ENCODE data around the gene TM4SF4. TPM values are rescaled to one million over a fixed set of nuclear protein-coding genes. Genes with fewer than 3 reads are reported as not detected.
A peak's percentile ranks its signal among the peaks of the same experiment; 100 is the strongest.

TM4SF4 gene
- polyA plus RNA-seq, 12 donors, result 0.13 to 2.0 (median 0.40) TPM; not detected in 8

DNA sequence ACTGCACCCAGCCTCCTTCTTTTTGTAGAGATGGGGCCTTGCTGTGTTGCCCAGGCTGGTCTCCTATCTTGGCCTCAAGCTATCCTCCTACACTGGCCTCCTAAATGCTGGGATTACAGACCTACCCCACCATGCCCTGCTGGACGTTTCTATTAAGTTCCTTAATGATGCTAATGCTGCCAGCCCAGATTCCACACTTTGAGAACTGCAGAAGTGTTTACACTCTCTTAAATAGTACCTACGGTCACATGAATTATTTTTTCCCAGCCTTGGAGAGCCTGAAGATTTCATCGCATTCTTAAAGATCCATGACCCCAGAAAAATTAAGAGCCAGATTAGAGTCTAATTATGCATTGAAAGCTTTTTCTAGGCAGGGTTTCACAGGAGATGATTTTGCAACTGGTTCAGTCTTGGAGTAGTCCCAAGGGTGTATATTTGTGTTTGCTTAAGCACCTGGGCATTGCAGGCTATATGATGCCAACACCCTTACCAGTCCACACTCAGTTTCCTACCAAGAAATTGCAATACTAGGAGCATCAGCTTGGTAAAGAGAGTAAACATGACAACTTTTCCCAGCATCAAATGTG is 36.6 kb downstream of the TM4SF4 start:
- DNase-seq, result no peak

DNA sequence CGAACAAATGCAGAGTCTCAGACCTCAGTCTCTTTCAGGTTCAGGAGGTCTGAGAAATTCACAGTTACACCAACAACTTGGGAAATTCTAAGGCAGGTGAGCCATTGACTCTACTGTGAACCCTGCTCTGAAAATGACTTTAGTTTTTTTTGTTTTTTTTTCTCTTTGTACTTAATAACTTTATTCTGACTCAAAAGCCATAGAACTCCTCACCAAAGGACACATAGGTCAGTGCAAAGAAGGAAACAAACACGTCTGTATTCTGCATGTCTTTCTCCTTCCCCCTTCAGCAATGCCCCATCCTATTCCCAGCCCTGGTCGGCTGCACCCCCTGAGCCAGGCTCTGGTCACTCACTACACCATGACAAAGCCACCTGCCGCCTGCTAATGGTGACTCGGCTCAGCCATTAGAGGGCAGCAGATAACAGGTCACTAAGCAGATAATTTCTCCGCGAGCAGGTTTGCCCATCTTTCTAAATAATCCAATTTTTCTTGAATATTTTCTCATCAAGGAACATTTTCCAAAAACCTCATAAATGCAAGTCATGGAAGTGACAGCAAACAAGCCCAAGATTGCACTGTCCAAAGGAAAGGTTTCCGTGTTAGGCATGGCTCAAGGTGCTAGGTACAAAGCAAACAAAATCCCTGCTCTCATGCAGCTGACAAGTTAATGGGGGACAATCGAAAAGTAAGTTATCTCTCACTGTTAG is 37.7 kb downstream of the TM4SF4 start:
- peak; percentile 66 for DNase-seq

DNA sequence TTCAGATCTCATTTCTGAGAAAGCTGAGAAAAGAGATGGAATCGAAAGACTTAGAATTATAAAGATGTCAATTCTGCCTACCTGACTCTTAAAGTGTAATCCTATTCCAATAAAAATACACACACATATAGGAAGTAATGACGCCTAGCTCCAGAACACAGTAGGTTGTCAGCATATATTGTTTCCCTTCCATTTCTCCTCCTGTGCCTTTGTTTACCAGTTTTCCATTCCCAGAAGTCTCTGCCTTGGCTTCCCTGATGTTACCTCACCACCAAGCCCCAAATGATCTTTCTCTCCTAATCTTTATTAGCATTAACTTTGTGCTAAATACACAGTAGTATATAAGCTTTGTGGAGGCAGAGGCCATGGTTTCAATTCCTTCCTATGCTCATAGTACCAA is 40.0 kb downstream of the TM4SF4 start:
- DNase-seq, result no peak

DNA sequence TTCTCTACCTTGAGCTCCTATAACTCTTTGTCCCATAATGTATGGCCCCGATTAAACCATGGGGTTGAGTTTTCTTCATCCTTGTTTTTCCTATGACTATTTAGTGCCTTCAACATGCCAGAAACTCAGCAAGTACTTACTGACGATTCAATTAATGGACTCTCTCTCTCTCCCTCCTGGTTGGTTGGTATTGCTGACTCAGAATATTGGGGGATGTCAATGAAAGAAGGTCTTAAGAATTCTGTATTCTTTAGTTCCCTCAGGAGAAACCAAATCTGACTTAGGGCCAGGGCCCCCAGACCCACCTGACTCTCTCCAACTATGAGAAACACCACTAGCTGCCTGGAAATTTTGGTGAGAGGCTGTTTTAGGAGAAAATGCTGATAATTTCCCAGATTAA is 40.8 kb downstream of the TM4SF4 start:
- no peak for DNase-seq

DNA sequence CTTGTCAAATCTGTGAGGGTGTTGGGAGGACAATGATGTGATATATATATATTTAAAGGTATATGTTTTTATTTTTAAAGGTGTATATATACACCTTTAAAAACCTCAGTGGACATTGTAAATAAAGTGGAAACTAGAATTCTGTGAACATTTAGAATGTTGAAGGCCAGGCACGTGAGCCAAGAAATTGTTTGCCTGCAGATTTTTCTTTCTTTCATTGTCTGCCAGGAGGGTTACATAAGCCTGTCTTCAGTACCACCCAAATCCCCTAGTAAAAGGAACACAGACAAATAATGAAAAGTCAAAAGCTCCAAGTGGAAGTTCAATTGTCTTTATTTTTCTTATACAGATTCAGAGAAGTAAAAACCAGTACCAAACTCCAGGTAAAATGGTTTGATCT is 42.4 kb downstream of the TM4SF4 start:
- DNase-seq, result no peak

DNA sequence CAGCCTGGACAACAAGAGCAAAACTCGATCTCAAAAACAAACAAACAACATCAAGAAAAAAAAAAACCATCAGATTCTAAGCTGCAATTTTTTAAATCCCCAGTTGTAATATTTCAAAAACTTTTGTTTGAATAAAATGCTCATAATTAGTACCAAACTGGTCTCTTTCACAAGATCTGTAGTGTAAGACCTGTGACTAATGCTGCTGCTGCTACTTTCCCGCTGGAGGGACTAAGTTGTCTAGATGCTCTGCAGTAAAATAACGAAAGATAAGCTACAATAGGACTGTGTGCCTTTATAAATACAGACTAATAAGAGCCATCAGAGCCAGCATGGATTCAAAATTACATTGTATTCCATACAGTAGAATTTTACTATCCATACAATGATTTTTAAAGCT is 45.4 kb downstream of the TM4SF4 start:
- no peak for DNase-seq

DNA sequence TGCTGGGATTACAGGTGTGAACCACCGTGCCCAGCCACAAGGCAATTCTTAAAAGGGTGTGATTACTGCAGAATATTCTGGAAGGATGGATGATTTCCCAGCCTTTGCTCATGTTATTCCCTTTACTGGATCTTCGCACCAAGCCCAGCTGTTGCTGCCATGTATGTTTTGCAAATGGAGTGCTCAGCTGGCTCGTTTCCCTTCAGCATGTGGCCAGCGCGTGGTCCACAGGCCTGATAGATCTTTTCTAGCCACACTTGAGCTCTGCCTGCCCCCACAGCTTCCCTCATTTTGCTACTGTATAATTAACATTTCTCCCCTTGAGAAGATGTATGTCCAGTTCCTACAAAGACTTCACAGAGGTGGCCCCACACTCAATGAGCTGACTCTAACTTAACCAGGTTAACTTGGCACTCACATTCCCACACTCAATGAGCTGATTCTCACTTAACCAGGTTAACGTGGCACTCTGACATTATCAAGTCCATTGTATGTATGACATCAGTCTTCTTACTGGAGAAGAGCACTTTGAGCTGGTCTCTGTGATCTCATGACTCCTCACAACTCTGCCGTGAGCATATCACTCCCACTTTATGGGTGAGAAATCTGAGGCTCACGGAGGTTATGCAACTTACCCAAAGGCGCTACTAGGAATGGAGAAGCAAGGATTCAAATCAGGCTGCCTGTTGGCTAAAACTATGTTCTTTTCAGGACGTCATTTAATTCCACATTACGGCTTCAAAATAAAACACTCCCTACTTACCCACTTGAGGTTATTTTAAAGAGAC is 49.2 kb downstream of the TM4SF4 start:
- DNase-seq, result no peak

DNA sequence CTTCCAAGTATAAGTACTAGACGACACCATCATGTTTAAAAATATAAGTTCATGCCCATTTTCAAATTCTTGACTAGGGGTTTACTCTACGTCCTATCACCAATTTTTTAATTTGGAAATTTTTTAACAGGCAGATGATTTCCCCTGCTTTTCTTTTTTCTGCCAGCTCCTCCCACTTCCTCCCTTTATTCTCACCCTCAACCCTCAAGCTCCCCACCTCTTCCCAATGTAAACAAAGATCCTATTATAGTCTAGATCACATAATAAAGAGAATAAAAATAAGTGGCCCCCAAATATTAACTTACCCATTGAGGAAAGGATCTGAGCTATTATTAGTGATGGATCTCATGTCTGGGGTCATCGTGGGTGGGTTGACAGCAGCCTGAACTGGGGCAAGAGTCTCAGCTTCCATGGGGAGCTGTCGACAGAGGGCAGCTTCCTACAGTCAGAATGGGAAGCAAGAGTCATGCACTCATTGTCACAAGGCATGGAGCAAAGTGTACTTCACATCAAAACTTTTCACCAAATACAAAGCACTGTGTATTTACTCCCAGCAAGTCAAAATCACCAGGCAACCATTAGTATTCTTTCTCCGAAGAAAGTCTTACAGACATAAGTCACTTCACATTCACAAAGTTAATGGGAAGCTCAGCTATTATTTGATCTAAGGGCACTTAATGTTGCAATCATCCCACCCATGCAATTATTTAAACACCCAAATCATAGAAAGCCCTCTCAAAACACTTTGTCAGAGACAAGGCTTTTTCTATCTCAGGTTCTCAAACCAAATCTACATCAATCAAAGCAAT is 53.2 kb downstream of the TM4SF4 start:
- DNase-seq, result no peak

DNA sequence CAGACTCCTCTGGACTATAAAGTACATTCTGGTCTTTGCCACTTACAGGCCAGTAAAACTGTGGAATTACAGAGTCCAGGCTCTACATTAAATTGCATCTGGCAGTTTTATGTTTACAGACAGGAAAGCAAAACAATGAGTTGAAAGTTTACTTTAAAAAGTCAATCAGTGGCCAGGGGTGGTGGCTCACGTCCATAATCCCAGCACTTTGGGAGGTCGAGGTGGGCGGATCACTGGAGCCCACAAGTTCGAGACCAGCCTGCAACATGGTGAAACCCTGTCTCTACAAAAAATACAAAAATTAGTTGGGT is 53.8 kb downstream of the TM4SF4 start:
- DNase-seq, result no peak

DNA sequence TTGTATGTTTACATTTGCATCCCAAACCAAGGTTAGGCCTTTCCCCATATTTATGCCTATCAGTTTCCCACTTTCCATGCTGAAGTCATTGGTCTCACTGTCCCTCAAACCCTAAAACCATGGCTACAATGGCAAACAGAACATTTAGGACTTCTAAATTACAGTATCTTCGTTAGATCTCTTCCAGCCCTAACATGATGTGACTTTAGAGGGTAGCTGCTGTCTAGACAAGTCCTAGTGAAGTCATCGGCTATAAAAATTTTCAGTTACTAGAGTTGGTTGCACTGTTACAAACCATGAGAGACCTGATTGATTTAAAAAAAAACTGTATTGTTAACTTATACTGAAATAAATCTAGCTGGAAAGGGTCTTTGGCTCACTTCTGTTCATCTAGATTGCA is 54.6 kb downstream of the TM4SF4 start:
- no peak for DNase-seq

DNA sequence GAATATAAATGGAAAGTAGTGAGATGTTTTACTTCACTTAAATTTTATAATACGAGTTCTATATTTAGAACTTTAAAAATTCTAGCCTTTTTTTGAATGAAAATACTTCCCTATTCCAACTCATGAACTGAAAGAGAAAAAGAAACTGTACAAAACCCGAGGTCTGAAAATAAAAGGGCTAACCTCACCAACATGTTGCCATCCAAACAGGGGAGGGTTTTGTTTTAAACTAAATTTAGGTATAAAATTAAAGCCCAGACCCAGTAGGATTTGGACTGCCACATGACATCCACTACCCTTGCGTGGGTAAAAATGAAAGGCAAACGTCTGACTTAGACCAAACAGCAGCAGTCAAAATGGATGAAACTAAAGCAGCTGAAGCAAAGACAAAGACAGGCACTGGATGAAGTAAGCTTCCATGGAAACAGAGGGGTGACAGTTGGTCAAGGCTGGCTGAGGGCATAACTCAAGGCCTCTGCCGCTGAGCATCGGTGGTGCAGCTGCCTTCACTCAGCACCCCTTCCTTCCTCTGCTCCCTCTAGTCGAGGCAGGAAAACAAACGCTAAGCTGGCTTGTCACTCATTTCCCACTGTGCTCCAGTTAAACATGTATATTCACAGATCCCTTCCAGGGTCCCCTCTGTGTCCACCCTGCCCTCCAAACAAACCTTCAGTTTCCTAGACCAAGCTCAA is 58.1 kb downstream of the TM4SF4 start:
- no peak for DNase-seq

DNA sequence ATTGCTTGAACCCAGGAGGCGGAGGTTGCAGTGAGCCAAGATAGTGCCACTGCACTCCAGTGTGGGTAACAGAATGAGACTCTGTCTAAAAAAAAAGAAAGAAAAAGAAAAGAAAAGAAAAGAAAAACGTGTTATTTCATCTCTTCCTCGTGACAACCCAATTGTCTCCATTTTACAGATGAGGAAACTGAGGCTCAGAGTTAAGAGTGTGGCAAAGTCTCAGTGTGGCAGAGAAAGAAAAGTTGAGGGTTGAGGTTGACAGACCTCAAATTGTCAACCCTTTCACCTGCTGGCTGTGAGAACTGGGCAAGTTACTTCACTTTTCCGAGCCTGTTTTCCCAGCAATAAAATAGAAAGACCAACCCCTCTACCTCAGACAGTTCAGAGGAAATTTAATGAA is 59.6 kb downstream of the TM4SF4 start:
- no peak for DNase-seq

DNA sequence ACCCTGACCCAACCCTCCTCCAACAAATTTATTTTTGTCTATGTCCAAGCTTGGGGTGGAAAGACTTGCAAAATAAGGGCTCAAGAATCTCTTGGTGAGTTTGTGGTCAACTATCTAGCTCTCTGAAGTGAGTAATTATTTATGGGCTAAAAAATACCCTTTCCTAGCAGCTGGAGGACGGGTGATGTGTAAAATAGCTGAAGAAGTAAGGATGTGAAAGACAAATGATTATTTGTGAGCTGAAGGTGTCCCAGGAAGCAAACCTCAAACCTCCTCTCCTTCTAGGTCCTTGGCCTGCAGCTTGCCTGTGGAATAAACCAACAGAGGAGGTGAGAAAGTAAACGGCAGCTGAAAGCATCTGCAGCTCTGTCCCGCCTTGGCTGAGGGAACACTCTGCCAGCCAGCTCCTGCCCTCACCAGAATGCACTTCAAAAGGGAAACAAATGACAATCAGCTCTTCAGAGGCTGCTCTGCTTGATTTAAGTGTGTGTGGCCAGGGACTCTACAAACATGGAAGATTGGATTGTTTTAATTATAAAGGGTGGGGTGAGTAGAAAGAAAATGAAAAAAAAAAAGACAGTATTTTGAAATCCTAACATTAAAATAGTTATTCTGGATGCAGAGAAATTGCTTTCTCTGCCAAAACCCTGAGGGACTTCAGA is 60.3 kb downstream of the TM4SF4 start:
- no peak for DNase-seq

DNA sequence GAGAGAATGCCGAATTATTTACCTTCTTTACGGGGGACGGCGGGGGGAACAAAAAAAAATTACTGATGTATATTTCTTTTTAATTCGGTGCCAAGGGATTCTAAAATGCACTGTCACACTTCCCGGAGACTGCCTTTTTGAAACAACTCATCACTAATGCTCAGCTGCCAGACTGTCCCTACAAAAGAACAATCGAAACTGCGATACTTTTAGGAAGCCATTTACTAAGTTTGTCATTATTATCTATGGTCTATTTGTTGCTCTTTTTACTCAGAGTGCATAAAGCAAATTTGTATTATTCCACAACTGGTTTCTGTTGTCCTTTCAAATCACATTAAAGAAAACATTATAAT is 60.8 kb downstream of the TM4SF4 start:
- no peak for DNase-seq

DNA sequence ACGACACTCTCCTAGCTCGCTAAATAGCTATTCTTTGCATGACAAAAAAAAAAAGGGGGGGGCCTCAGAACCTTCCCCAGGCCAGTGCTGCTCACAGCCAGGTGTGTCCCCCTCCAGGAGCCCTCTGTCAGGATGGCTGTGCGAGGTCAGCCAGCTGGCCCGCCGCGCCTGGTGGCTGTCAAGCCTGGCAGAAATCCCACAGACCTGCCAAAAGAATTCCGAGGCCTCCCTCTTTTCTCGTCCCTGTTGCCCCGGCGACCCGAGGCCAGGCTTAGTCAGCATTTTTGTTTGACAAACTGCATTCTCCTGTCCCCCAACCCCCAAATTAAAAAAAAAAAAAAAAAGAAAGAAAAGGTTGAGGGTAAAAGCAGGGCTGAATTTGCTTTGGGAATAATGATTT is 61.9 kb downstream of the TM4SF4 start:
- DNase-seq, result no peak

DNA sequence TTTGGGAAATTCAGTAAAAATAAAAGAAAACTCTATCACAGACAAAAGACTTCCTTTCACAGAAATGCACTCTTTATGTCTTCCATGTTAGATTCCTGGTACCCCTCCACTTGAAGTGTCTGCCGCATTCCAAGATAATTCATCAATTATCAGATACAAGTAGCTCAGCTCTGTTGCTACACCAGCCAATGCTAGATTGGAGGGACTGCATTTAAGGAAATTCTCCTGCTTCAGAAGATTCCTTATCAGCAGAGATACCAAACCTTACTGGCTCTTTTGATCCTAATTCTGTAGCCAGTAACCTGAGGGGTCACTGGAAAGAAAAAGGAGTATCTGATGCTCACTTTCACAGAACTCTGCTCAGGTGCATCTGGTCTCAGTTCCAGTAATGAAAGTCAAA is 63.9 kb downstream of the TM4SF4 start:
- DNase-seq, result no peak

DNA sequence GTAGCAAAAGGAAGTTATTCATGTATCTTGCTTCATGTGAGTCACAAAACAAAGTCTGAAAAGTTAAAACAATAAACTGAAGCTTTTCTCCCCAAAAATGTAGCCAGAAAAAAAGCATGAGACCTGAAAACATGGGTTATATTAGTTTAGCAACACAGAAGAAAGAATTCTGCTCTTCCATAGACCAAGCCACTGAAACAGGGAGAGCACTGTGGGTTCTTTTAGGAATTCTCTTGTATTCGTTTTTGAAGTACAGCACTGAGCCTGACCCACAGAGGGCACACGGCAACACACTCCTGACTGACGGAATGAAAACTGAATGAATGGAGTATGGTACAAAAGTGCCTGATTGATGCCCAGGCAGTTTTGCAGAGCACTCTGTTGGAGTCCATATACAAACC is 66.6 kb downstream of the TM4SF4 start:
- DNase-seq, result no peak

DNA sequence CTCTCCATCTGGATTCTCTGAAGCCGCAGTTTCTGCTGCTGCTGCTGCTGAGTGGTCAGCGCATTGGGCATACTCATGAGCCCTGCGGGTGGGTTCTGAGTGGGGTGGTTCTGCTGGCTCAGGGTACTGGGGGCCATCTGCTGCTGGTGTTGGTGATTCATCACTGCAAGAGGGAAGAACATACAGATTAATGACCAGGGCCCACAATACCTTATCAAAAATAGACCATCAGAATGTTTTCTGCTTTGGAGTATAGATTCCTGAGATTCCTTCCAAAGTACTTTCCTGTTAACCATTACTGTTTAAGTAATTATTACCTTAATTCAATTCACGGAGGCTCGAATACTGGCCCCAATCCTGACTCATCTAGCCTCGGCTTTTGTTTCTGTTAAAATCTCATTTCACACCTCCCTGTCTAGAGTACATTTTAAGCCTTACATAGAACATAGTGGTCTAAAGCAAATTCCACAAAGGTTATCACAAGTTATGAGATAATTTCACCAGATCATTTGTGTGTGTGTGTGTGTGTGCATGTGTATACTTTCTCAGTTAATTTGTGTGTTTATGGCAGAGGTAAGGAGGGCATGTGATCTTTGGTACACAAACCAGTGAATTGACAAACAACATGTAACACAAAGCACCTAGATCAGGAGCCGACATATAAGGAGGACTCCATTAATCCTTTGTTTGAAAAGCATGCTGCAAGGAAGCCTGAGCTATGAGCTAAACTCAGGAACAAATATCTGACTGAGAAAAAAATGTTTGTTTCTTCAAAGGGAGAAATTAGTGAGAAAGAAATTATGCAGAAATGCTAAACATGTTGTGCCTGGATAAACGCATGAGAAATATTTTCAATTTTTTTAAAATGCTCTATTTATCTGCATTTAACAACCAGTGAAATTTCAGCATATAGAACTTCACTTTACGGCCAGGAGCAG is 68.1 kb downstream of the TM4SF4 start:
- DNase-seq, result no peak

DNA sequence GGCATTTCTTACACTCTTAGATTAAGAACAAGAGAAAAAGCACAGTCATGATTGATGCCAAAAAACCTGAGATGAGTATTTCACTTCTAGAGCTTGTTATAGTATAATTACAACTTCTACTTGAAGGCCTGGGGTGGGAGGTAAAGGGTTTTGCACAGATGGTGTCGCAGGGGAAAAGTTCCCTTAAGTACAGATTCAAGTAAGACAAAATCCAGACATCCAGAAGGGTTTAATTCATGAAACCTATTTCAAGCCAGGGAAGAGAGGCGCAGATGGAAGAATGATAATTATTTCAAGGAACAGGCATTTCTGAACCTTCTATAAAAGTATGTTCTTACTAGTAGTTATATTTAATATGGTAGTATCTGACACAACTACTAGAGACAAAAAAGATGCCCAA is 70.6 kb downstream of the TM4SF4 start:
- DNase-seq, result no peak

DNA sequence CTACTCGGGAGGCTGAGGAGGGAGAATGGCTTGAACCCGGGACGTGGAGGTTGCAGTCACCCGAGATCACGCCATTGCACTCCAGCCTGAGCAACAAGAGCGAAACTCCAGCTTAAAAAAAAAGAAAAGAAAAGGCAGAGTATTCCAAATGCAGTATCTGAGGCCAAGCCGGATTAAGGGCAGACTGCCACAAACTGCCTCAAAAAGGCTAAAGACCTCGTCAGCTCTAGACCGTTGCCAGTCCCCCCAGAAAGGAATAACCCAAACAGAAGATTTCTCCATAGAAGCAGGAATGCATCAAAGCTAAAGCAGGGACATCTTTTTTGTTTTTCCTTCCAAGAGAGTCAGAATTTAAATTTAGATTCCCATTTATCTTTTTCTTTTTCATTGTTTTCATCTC is 72.9 kb downstream of the TM4SF4 start:
- DNase-seq, result peak; percentile 92

All from muscle of arm (tissue), 12 donors.